ENCODE results near the gene STEAP1B. TPM values are rescaled to one million over a fixed set of nuclear protein-coding genes. Genes with fewer than 3 reads are reported as not detected.
"Not testable (repeated sequence)": the region's sequence is repeated elsewhere in the genome, so short reads cannot be mapped to it uniquely, and the experiment has no call there.

The STEAP1B gene
- total RNA-seq (not detected), polyA plus RNA-seq (not detected)

GRCh38 chr7:22499888-22500689 is at the start of gene STEAP1B:
Gene STEAP1B (minus strand): TSS chr7:22500188. CDS start chr7:22494855, 5,333 bp downstream.
- TF ChIP-seq CTCF (IDR thresholded peaks at IDR 0.05): peak; percentile 56 to 70 (median 66)
- DNase-seq (peak; percentile 65 to 93 (median 80)), ATAC-seq (peak; percentile 95 to 99 (median 97))
- FAIRE-seq; H3K9me3 ChIP-seq; H3K27ac ChIP-seq; H3K27me3 ChIP-seq; intact Hi-C loops (cut with DNase I); H3K4me1 ChIP-seq; H3K36me3 ChIP-seq: not testable (repeated sequence)
- 14 to 15% methylated on average over 40 to 55 of the region's 55 CpGs for WGBS, 2 donors
- H3K4me3 ChIP-seq: peak within 1 kb of the TSS in 1 of 4 donors; percentile 38

GRCh38 chr7:22549051-22549450 is 49.1 kb upstream of the STEAP1B start:
- Histone ChIP-seq H3K27me3 (peaks cover 0 to 22% (median 0%) of the 10 kb centered on the region in 4 donors), H3K36me3 (no peaks in the 10 kb centered on the region), H3K4me1 (no peaks in the 10 kb centered on the region), H3K27ac (no peak overlapping the region), H3K9me3 (no peaks in the 10 kb centered on the region), H3K4me3 (no peak overlapping the region)
- TF ChIP-seq CTCF (IDR thresholded peaks at IDR 0.05): no peak
- ATAC-seq: no peak
- 88 to 94% methylated on average over 5 of the region's 5 CpGs for WGBS, 2 donors
- no peak for DNase-seq
- intact Hi-C loops (cut with DNase I): no loop called here
- FAIRE-seq: no peak

- Histone ChIP-seq H3K4me1 (no peaks in the 10 kb centered on the region), H3K9me3 (no peaks in the 10 kb centered on the region), H3K27me3 (peaks cover 0 to 22% (median 0%) of the 10 kb centered on the region in 4 donors), H3K4me3 (no peak overlapping the region), H3K27ac (no peak overlapping the region), H3K36me3 (no peaks in the 10 kb centered on the region)
- intact Hi-C loops (cut with DNase I): no loop called here
- FAIRE-seq: no peak
- no peak for DNase-seq
- no peak for ATAC-seq
- TF ChIP-seq CTCF (IDR thresholded peaks at IDR 0.05): no peak
- 75 to 83% methylated on average over 1 of the region's 1 CpG for WGBS, 2 donors
Measured at GRCh38 chr7:22548313-22548712, 48.3 kb upstream of the STEAP1B start.

DNA sequence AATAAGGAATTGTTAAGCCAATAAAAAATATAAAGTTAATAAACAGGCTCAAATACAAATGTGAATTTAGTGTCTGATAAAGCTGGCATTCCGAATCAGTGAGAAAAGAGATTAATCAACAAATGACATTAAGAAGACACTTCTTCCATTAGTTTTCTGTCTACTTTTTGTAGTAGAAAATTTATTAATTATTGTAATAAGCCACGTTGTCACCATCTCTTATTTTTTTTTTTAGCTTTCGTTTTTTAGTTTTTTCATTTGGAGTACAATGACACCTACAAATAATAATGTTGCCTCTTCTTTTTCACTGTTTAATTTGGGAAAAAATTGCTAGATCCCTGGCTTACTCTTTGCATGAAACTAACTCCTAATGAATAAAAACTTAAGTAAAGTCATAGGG is 46.8 kb upstream of the STEAP1B start:
- H3K27ac ChIP-seq: no peak overlapping the region
- WGBS, 2 donors: 62 to 65% methylated on average over 3 of the region's 3 CpGs
- no peak for FAIRE-seq
- no peak overlapping the region for H3K4me3 ChIP-seq
- intact Hi-C loops (cut with DNase I): no loop called here
- H3K9me3 ChIP-seq: no peaks in the 10 kb centered on the region
- no peaks in the 10 kb centered on the region for H3K36me3 ChIP-seq
- no peak for TF ChIP-seq CTCF (IDR thresholded peaks at IDR 0.05)
- no peak for ATAC-seq
- no peaks in the 10 kb centered on the region for H3K4me1 ChIP-seq
- no peak for DNase-seq
- H3K27me3 ChIP-seq: peaks cover 0 to 22% (median 0%) of the 10 kb centered on the region in 4 donors

DNA sequence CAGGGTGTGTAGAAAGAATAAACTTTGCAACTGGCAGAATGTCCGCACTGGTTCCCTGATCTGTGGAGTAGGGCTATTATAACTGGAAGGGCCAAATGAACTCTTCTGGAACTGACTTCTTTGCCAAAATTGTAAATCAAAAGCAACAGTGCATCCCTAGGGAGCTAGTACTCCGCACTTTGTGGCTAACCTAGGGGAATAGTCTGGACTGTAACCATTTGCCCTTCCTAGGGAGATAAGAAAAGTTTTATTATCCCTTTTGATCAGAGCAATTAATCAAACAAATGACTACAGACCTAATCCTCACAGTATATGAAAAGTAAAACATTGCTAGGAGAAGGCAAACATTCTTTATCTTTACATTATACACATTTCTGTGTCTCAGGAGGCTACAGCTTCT is 45.5 kb upstream of the STEAP1B start:
- Histone ChIP-seq H3K9me3 (no peaks in the 10 kb centered on the region), H3K4me1 (no peaks in the 10 kb centered on the region), H3K4me3 (no peak overlapping the region), H3K27ac (no peak overlapping the region), H3K27me3 (peaks cover 0 to 16% (median 0%) of the 10 kb centered on the region in 4 donors), H3K36me3 (no peaks in the 10 kb centered on the region)
- no peak for TF ChIP-seq CTCF (IDR thresholded peaks at IDR 0.05)
- intact Hi-C loops (cut with DNase I): no loop called here
- no peak for DNase-seq
- ATAC-seq: no peak
- WGBS, 2 donors: 64 to 82% methylated on average over 2 of the region's 2 CpGs
- FAIRE-seq: no peak
